GM12875 (cell line): ENCODE results near the gene PTPRG.

ENCODE experiments used
- H3K4me3 ChIP-seq: one replicate; pipeline ENCODE4 v1.5.1; 2011; ENCODE audit warnings: low read depth, low read length, control low read depth
- TF ChIP-seq, protein P1 (sequence below): IDR thresholded peaks from 2 replicates; pipeline ENCODE4 v1.5.1; 2011; ENCODE audit warnings: low read depth, mild to moderate bottlenecking, control low read depth, inconsistent platforms, low read length, moderate library complexity, borderline replicate concordance; ENCODE audit not compliant: insufficient read depth

PTPRG gene

GRCh38 chr3:61928039-61928438 lies 366.7 kb downstream of the PTPRG start:
- no peak overlapping the region for H3K4me3 ChIP-seq
- TF ChIP-seq, protein P1, sequence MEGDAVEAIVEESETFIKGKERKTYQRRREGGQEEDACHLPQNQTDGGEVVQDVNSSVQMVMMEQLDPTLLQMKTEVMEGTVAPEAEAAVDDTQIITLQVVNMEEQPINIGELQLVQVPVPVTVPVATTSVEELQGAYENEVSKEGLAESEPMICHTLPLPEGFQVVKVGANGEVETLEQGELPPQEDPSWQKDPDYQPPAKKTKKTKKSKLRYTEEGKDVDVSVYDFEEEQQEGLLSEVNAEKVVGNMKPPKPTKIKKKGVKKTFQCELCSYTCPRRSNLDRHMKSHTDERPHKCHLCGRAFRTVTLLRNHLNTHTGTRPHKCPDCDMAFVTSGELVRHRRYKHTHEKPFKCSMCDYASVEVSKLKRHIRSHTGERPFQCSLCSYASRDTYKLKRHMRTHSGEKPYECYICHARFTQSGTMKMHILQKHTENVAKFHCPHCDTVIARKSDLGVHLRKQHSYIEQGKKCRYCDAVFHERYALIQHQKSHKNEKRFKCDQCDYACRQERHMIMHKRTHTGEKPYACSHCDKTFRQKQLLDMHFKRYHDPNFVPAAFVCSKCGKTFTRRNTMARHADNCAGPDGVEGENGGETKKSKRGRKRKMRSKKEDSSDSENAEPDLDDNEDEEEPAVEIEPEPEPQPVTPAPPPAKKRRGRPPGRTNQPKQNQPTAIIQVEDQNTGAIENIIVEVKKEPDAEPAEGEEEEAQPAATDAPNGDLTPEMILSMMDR = no peak

DNA sequence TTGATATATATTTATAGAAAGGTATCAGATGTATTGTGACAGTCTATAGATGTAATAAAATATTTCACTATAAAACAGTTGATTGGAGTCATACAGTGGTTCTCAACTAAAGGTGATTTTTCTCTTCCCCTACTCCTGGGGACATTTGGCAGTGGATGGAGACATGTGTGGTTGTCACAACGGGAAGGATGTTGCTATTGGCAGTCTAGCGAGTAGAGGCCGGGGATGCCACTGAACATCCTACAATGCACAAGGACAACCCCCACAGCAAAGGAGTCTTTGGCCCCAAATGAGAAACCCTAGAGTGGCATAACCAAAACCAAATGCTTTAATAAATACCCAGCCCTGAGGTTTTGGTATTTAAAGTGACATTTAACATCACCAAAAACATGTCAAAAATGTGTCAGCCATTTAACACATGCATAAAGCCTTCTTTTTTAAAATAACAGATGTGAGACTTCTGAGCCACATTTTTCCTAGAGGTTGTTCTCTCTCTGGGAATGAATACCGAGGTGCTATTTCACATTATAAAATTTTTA lies 367.5 kb downstream of the PTPRG start:
- no peak overlapping the region for H3K4me3 ChIP-seq
- TF ChIP-seq, protein P1 = no peak

- TF ChIP-seq, protein P1 = no peak
- H3K4me3 ChIP-seq = no peak overlapping the region
Observed at GRCh38 chr3:61929617-61930016, 368.2 kb downstream of the PTPRG start.

DNA sequence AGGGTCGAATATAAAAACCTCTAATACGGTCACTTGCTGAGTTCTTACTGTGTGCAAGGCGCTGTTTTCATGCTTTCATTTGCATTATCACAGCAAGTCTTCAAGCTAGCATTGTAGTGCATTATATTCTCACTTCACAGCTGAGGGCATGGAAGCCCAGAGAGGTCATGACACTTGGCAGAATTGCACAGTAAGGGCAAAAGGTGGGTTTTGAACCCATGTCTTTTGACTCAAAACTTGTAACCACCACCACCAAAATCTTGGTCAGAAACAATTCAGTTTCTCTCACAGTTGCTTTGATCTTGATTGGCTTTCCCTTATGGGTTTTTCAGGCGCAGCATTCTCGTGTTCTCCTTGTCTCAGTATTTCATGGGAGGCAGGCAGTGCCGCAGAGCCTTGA lies 371.1 kb downstream of the PTPRG start:
- TF ChIP-seq, protein P1 = no peak
- H3K4me3 ChIP-seq = no peak overlapping the region

- no peak overlapping the region for H3K4me3 ChIP-seq
- TF ChIP-seq, protein P1 = no peak
Observed at GRCh38 chr3:61933798-61934504, 372.6 kb downstream of the PTPRG start.

DNA sequence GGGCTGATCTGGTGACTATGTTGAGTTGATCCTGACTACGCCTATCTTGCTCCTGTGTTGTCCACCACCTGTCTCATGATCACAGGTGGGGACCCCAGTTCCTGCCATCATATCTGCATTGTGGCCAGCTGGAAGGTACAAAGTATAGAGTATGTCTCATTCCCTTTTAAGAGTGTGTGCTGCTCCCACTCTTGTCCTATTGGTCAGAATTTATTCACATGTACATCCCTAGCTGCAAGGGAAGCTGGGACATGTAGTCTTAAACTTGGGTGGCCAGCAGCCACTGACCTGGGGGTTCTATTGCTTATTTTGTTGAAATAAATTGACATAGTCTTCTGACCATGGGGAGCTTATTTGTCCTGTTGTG lies 373.1 kb downstream of the PTPRG start:
- TF ChIP-seq, protein P1 = no peak
- H3K4me3 ChIP-seq = no peak overlapping the region

DNA sequence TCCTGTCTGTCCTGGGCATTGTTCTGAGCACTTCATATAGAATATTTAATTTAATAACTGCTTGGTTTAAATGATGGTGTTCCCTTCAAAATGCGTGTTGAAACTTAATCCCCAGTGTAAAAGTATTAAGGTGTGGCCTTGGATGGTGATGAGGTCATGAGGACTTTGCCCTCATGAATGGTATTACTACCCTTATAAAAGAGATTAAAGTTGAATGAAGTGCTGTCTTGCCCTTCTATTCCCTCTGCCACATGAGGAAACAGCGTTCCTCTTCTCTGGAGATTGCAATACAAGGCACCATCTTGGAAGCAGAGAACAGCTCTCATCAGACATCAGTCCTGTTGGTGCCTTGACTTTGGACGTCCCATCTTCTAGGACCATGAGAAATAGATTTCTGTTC lies 374.4 kb downstream of the PTPRG start:
- no peak overlapping the region for H3K4me3 ChIP-seq

More for the DNA sequence above, 374.4 kb downstream of the PTPRG start:
- TF ChIP-seq, protein P1 = no peak
